Activated T-cell treated with anti-CD3 and anti-CD28 coated beads for 24 hours (primary cell): ENCODE measurements around the gene PPP1R14C.

ENCODE experiments used
- DNase-seq: peaks from one replicate; pipeline ENCODE4 v3.0.0-alpha.2; 2020; ENCODE audit warnings: low read depth

Gene PPP1R14C

DNA sequence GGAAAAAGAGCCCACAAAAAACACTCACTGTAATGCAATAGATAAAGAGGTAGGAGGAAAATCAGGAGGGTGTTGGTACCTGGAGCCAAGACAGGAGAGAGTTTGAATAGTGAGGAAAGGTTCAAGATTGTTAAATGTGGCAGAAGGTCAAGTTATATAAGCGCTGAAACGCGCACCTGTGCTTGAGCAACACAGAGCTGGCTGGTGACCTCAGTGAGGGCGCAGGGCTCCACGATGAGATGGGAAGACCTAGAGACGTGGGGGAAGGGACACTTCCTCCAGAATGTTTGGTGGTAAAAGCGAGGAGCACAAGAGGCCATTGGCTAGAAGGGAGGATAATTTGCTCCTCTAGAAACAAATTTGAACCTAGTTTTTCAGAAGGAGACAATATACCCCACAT is 4.2 kb upstream of the PPP1R14C start:
- DNase-seq = no peak

DNA sequence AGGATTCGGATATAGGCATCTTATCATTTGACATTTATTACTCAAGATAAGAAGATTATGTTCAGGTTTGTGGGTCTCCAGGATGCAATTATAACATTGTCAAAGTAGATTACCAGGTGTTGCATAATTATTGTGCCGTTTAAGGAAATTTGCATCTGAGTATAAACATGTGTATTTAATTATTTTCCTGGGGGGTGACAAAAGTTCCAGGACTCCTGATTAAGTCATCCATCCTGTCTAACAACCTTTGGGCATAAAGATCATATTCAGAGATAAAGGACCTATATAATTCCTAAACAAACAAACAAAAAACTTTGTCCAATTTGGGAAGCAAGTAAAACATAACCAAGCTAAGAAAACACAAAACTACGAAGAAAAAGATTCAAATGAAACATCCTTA is 3.3 kb upstream of the PPP1R14C start:
- DNase-seq = no peak

DNA sequence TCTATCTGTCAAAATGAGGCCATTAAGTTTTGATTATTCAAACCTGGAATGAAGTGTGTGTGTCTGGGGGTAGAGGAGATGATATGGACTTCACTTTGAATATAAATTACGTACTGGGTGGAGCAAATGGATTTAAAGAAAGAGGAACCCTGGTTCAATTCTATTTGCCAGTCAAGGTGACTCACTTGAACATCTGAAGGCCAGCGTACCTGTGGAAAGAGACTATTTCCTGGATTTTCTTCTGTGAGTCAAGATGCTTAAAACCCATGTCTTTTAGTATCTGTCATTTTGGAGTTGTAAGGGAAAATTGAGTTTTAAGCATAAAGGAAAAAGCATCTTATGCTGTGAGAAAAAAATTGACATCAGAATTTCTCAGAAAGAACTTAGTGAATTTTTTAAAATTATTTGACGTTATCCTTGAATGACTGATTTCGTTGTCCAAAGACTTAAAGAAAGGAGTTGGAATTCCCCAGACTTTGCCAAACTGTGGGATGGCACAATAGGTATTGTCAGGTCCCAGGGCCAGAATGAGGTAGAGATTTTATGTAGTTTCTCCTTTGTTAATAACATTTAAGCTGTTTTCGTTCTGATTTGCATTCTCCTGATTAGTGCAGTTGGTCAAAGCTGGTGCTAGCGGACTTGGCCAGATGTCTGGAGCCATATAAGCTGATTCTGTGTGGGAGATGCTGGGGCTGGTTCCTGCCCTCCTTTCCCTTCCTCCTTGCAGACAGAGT is 2.4 kb upstream of the PPP1R14C start:
- no peak for DNase-seq

DNA sequence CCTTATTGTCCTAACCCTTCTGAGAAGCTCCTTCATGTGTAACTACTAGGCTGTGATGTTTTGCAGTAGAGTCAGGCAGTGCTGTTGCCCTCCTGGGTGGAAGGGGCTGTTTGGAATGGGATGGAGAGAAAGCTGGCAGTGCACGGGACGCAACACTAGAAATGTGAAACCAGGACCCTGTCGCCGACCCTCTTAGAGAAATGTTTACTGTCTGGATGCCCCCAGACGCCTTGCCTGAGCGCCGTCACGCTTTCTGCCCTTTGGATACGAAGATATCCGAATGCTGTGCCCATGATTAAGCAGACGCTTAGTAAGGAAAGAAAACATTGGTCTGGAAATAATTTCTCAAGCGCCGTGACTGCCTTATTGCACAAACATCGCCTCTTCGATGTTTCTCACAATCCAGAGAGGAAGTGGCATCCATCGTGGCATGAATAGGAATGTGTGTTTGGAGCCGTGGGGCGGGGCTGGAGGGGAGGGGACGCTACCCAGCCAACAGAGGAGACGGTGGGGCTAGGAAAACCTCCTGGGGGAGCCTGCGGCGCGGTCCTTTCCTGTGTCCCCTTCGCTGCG is 661 bp upstream of the PPP1R14C start:
- no peak for DNase-seq

- no peak for DNase-seq
Measured at GRCh38 chr6:150143516-150144293, 861 bp downstream of the PPP1R14C start.

DNA sequence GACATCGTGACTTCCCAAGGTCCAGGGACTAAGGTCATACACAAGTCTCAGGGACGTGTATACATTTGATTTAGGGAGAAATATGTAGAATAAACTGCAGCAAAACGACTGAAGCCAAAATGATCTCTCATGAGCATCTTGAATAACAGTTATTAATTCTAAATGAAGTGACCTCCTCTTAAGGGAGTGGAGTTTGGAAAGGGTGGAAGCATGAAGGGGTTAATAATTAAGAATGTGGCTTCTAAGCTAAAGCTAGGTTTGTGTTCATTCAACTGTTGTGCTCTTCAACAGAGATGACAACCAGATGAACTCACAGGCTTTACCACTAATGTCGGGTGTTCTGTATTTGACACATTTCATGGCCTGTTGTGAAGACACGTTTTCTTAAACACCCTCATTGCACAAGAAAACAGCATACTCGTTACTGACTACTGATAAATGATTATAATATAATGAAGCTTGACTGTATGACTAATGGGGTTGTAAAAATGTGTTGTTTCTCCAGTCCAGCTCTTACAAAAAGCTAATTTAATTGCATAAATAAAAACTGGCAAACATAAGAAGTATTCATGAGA is 1.5 kb downstream of the PPP1R14C start:
- no peak for DNase-seq

- no peak for DNase-seq
Measured at GRCh38 chr6:150145427-150145826, 2.6 kb downstream of the PPP1R14C start.

DNA sequence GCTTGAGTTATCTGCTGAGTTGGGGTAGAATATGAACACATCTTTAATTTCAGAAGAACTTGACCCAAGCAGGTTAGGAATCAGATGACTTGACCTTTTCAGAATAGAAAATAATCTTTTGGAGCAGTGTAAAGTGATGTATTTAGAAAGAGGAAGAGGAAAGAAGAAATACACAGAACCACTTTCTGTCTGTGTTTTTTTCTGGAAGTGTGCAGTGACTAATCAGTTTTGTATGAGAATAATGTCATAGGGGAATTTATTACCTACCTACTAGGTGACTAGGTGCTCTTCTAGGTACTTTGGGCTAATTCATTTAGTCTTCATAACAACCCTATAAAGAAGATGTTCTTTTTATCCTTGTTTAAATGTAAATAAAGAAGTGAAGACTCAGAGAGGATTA is 3.0 kb downstream of the PPP1R14C start:
- DNase-seq = no peak

DNA sequence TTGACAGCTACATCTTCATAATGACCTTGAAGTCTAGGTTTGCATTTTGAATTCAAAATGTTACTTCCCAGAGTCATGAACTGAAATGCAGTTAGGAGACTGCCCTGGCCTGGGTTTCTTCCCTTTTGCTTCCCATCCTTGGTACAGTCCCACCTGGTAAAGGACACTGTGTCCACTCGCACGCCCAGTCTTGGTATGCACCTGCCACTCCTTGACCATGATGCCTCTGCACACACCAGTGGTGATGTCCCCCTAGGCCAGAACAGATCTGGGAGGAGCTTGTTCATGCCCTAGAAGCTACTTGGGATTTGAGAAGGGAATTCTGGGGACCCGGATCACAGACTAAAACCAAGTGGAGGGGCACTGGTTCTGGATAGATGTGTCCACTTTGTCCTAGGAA is 3.6 kb downstream of the PPP1R14C start:
- no peak for DNase-seq

- no peak for DNase-seq
Measured at GRCh38 chr6:150149146-150149545, 6.3 kb downstream of the PPP1R14C start.

DNA sequence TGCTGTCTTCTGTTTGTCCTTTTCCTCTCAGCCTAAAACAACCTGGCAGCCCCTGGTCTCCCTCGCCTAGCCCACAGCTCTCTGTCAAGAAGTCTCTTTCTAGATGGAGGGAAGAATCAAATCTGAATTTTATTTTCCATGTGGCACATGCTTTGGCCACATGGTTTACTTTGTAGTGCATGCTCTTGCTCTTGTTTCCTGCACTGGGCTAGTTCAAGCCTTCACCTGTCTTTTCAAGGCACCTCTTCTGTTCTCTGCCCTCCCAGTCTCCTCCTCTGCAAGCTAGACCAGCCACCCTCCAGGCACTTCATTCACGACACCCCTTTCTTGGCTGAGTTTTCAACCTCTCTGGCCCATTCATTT is 7.6 kb downstream of the PPP1R14C start:
- DNase-seq = no peak

- DNase-seq = no peak
Measured at GRCh38 chr6:150150821-150151646, 8.2 kb downstream of the PPP1R14C start.

DNA sequence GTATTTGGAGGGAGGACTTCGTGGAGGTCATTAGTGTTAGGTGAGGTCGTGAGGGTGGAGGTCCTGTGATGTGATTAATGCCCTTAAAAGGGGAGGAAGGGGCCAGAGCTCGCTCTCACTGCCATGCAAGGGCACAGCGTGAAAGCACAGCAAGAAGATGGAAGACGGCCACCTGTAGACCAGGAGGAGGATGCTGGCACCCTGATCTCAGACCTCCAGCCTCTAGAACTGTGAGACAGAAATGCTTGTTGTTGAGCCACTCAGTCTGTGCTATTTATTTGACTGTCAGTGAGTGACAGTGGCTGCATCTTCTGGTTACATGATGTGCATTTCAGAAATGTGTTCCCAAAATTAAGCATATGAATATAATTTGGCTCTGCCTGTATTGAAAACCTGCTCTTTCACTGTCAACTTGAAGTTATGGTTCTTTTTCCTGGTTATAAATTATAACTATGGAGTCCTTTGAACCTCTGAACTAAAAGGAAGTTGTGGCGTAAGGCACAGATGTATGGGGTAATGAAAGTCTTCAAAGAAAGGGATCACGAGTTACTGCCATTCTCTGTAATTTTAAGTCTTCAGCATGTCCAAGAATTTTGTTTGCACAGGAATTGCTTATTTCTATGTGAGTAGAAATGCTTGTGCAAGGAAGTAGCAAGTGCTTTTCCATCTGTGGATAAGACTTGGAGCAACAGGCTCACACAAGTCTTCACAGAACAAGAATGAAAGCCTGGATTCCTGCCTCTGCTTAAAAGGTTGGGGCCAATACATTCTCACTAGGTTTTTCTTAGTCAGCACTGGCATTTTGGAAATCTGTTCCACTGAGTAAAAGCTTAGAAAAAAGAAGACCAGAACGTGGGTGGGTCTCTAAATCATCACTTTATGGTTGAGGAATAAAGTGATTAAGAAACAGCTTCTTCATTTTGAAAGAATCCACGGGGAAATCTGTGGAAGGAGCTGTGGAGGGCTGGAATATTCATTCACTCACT is 10.3 kb downstream of the PPP1R14C start:
- DNase-seq = no peak

- DNase-seq = no peak
Measured at GRCh38 chr6:150153905-150154492, 11.2 kb downstream of the PPP1R14C start.

- no peak for DNase-seq
Measured at GRCh38 chr6:150156460-150156859, 13.6 kb downstream of the PPP1R14C start.

DNA sequence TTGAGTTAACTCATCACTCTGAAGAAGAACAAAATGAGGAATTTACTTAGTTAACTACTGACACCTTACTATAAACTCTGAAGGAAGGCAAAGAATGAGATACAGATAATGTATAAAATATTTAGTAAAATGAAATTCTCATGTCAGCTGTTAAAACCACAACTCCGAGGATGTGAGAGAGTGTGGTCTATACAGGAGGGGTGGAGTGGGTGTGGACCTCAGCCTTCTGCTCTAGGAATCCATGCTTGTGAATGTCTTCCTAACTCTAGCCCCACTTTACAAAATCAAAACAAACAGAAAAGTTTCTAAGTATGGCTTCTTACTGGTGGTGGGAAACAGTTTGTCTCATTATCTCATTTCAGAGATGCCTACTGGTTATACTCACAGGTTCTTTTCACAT is 14.2 kb downstream of the PPP1R14C start:
- DNase-seq = no peak

DNA sequence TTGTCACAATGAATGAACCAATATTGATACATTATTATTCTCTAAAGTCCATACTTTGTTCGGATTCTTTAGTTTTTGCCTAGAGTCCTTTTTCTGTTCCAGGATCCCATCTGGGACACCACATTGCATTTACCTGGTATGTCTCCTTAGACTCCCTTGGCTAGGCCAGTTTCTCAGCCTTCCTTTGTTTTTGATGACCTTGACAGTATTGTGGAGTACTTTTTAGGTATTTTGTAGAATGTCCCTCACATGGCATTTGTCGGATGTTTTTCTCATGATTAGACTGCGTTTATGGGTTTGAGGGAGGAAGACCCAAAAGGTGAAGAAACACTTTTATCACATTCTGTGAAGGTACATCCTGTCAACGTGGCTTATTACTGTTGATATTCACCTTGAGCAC is 16.9 kb downstream of the PPP1R14C start:
- DNase-seq = no peak

DNA sequence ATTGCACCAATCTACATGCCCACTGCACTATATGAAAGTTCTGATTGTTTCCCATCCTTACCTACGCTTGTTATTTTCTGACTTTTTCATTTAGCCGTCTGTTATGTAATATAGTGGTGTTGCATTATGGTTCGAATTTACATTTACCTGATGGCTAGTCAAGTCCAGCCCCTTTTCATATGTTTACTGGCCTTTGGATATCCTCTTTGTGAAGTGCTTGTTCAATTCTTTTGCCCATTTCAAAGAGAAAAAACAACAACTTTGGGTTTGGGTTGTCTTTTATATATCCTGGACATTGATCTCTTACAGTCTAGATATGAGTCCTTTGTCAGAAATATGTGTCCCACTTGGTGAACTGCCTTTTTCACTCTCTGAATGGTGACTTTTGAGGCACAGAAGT is 21.1 kb downstream of the PPP1R14C start:
- no peak for DNase-seq

DNA sequence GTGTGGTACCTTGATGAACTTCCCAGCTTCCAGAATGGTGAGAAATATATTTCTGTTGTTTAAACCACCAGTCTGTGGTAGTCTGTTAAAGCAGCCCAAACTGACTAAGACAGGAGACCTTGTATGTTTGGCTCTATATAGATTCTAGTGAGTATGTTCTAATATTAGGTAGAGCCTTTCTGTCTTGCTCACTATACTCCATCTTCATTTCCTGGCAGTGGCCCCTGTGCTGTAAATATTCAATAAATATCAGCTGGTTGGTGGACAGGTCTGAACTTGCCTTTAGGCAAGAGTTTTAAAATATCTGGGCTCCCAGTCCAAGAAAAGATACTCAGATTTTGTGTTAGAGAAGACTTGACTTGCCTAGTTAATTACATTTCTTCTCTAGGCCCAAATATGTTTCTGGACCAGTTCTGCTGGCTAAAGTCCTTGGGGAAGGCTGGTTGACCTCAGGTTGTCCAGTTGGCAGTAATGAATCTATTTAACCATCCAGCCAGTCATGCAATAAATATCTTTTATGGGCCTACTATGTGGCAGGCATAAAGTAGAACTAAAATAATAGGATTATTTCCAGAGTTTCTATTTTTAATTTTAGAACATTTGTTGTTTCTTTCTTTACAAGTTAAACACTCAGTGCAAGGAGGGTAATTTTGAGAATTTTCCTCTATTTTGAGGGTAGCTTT is 22.3 kb downstream of the PPP1R14C start:
- DNase-seq = no peak

DNA sequence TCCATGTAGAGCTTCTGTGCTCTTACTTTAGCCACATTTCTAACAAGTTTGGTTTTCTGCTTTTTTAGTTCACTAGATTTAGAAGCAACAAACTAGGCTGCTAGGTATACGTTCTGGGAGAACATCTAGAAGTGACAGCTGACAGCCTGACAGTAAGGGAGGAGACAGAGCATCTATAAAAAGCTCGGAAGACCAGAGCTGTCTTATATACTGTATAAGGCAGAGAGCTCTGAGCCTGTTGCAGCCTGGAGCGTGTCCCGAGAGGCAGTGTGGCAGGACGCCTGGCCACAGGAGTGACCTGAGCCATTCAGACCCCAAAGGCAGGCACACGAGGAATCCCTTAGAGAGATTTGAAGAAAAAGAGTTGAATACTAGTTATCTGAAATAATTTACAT is 24.6 kb downstream of the PPP1R14C start:
- no peak for DNase-seq
